Fibroblast of the aortic adventitia (primary cell): ENCODE results near the gene TSC1. TPM values are rescaled to one million over a fixed set of nuclear protein-coding genes. Genes with fewer than 3 reads are reported as not detected.

Experiments used
- DNase-seq: peaks from one replicate; pipeline ENCODE4 v3.0.0-alpha.2; 2010; ENCODE audit warnings: low read depth
- H3K4me3 ChIP-seq: 2 replicates; pipeline ENCODE4 v1.5.1; 2011; ENCODE audit warnings: low read depth, mild to moderate bottlenecking, control low read depth, low read length, moderate library complexity
- small RNA-seq: library from RNA; depleted of rRNA; stranded (forward); fragments of <200 nt; gene quantifications from one replicate; pipeline ENCODE3, GENCODE V24; 2012
- total RNA-seq: library from RNA; depleted of rRNA; stranded (reverse); fragments of >200 nt; gene quantifications from 2 replicates; pipeline ENCODE4 v1.2.3, GENCODE V29; 2012; ENCODE audit warnings: low replicate concordance
- TF ChIP-seq, protein P1 (sequence below): IDR thresholded peaks from 2 replicates; pipeline ENCODE4 v1.5.1; 2011; ENCODE audit warnings: mild to moderate bottlenecking, low read length, control low read depth, inconsistent platforms; ENCODE audit not compliant: insufficient read depth

The TSC1 gene
- total RNA-seq, 1 donor: 70.7 TPM

DNA sequence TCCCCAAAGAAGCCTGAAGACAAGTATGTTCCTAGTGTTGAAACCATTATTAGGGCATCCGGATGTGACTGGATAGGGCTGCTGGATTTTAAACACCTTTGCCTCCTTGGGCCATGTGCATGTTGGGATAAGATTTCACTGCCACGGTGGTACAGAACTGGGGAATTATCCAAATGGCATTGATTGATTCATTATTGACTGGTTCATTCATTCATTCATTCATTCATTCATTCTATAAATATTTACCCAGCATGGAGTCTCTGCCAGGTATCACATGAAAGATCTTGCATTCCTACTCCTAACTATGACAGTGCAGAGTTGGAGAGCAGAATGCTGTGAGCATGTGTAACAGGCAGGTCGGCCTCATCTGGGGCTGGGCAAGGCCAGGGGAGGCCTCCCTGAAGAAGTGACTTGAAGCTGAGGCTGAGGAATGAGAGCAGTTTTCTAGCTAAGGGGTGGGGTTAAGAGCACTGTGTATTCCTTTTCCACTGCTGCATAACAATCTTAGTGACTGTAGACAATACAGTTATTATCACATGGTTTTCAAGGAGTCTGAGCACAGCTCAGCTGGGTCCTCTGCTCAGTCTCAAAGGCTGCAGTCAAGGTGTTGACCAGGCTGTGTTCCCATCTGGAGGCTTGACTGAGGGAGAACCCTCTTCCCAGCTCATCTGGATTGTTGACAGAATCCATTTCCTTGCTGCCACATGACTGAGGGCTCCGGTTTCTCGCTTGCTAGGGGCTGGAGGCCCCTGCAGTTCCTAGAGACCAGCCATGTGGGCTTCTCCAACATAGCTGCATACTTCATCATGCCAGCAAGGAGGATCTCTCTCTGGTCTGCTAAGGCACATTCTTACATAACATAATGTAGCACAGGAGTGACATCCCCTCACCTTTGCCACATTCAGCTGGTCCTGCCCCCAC is 102.0 kb downstream of the TSC1 start:
- TF ChIP-seq, protein P1, sequence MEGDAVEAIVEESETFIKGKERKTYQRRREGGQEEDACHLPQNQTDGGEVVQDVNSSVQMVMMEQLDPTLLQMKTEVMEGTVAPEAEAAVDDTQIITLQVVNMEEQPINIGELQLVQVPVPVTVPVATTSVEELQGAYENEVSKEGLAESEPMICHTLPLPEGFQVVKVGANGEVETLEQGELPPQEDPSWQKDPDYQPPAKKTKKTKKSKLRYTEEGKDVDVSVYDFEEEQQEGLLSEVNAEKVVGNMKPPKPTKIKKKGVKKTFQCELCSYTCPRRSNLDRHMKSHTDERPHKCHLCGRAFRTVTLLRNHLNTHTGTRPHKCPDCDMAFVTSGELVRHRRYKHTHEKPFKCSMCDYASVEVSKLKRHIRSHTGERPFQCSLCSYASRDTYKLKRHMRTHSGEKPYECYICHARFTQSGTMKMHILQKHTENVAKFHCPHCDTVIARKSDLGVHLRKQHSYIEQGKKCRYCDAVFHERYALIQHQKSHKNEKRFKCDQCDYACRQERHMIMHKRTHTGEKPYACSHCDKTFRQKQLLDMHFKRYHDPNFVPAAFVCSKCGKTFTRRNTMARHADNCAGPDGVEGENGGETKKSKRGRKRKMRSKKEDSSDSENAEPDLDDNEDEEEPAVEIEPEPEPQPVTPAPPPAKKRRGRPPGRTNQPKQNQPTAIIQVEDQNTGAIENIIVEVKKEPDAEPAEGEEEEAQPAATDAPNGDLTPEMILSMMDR: no peak
- H3K4me3 ChIP-seq: no peak overlapping the region
- DNase-seq: no peak

Small RNA genes within 50 kb of the gene (small RNA-seq; reads per million reads assigned to genes)
- gene AL593851.1: not detected
- gene MIR548AW: 1.3 reads per million, percentile 47 among the genes with 10 or more reads in this experiment
- not detected for gene RNU7-21P

Other genes with a start within 250 kb of the TSC1 start
- gene AK8, start 66.3 kb downstream of the TSC1 start, total RNA-seq: 0.18 TPM in 1 of 2 replicates, not detected in the other
- 0.74 and 2.7 TPM in 2 replicates for gene SPACA9, start 65.7 kb downstream of the TSC1 start, total RNA-seq
- not detected in 2 replicates for gene GFI1B, start 34.1 kb upstream of the TSC1 start, total RNA-seq
- 20.8 and 33.9 TPM in 2 replicates for gene GTF3C5, start 86.4 kb upstream of the TSC1 start, total RNA-seq
- gene CEL, start 117.4 kb upstream of the TSC1 start, total RNA-seq: 0.27 TPM in 1 of 2 replicates, not detected in the other
- 4.3 and 15.6 TPM in 2 replicates for gene RALGDS, start 176.6 kb upstream of the TSC1 start, total RNA-seq
- gene GBGT1, start 219.3 kb upstream of the TSC1 start, total RNA-seq: 0.98 and 1.6 TPM in 2 replicates